Fibroblast of the aortic adventitia (primary cell): Measurements from ENCODE around the gene TSPAN5. TPM values are rescaled to one million over a fixed set of nuclear protein-coding genes. Genes with fewer than 3 reads are reported as not detected.

Source experiments
- DNase-seq: peaks from one replicate; pipeline ENCODE4 v3.0.0-alpha.2; 2010; ENCODE audit warnings: low read depth
- H3K4me3 ChIP-seq: 2 replicates; pipeline ENCODE4 v1.5.1; 2011; ENCODE audit warnings: low read depth, mild to moderate bottlenecking, control low read depth, low read length, moderate library complexity
- total RNA-seq: library from RNA; depleted of rRNA; stranded (reverse); fragments of >200 nt; gene quantifications from 2 replicates; pipeline ENCODE4 v1.2.3, GENCODE V29; 2012; ENCODE audit warnings: low replicate concordance
- TF ChIP-seq, protein P1 (sequence below): IDR thresholded peaks from 2 replicates; pipeline ENCODE4 v1.5.1; 2011; ENCODE audit warnings: mild to moderate bottlenecking, low read length, control low read depth, inconsistent platforms; ENCODE audit not compliant: insufficient read depth

Gene TSPAN5
- total RNA-seq, 1 donor: 49.0 TPM

DNA sequence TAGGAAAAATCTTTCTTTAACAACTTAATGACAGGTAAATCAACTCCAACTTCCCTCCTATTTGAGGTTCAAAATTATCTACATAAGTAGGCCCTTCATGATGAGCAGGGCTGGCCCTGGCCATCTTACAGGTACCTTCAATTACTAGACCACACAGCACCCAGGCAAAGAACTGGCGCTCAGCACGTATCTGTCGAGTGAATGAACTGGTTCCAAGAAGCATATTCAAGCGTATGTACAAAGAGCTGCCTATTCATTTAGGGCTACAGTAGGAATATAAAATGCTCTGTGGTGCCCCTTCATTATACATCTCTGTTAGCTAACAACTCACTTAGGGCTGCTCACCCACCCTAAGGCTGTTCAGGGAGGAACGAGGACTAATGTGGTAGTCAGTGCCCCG lies 48.0 kb downstream of the TSPAN5 start:
- no peak for DNase-seq
- TF ChIP-seq, protein P1, sequence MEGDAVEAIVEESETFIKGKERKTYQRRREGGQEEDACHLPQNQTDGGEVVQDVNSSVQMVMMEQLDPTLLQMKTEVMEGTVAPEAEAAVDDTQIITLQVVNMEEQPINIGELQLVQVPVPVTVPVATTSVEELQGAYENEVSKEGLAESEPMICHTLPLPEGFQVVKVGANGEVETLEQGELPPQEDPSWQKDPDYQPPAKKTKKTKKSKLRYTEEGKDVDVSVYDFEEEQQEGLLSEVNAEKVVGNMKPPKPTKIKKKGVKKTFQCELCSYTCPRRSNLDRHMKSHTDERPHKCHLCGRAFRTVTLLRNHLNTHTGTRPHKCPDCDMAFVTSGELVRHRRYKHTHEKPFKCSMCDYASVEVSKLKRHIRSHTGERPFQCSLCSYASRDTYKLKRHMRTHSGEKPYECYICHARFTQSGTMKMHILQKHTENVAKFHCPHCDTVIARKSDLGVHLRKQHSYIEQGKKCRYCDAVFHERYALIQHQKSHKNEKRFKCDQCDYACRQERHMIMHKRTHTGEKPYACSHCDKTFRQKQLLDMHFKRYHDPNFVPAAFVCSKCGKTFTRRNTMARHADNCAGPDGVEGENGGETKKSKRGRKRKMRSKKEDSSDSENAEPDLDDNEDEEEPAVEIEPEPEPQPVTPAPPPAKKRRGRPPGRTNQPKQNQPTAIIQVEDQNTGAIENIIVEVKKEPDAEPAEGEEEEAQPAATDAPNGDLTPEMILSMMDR: no peak
- H3K4me3 ChIP-seq: no peak overlapping the region

DNA sequence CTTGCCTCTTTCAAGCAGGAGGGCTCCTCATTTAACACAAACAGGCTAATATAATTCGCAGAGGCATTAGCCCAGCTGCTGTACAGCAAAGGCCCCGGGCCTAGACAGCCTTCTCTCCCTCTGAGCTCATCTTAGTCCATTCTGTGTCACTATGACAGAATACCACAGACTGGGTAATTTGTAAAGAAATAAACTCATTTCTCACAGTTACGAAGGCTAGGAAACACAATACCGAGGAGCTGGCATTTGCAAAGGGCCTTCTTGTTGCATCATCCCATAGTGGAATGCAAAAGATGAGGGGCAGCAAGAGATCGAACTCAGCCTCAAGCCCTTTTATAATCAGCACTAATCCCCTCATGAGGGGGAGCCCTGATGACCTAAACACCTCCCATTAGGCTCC lies 48.5 kb downstream of the TSPAN5 start:
- TF ChIP-seq, protein P1: no peak
- no peak for DNase-seq
- no peak overlapping the region for H3K4me3 ChIP-seq

DNA sequence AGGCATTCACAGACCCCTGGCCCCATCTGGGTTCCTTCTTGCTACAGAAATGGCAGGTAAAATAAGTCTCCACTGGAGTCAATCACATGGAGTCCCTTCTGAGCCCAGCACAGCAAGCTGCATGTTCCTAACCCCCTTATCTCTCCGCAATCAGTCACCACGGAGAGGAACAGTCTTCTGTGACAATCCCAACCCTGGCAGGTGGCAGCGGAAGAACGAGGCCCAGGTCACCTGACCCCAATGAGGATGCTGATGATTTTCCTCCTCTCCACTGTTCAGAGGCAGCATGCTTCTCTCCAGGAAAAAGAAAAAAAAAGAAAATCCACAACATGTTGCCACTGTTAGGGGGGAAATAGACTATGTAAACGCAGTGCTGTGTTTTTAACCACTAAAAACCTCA lies 50.1 kb downstream of the TSPAN5 start:
- TF ChIP-seq, protein P1: no peak
- no peak for DNase-seq
- no peak overlapping the region for H3K4me3 ChIP-seq

DNA sequence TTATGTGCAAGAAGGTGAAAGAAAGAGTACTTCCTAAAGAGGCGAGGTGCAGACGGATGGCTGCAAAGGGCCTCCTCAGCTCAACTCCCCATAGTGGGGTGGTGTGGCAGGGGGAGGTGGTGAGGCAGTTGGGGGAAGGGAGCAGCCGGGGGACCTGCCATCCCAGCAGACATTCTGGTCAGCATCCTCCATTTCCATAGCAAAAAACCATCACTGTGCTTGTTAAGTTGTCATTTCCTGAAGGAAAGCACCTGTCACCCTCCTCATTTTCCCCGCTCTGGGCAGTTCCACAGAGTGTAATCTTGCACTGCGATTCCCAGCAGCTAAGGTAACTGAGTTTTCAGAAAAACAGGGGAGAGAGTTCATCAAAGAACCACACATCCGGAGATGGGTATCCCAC lies 51.5 kb downstream of the TSPAN5 start:
- no peak for DNase-seq
- no peak overlapping the region for H3K4me3 ChIP-seq
- TF ChIP-seq, protein P1: no peak

DNA sequence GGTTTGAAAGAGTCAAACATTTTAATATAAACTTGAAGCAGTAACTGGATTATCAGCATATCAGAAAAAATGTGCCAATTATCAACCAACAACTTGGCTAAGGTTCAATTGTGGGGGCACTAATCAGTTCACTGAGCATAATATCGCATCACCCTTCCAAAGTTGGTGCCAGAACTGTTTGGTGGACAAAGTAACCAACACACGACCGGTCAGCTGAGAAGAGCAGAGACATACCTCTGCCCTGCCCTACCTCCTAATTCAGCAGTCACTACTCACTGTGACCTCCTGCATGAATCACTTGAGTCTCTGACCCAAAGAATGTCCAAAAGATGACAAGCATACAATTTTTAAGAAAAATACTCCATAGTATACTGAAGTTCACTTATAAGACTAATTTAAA lies 53.2 kb downstream of the TSPAN5 start:
- no peak overlapping the region for H3K4me3 ChIP-seq
- TF ChIP-seq, protein P1: no peak
- no peak for DNase-seq

DNA sequence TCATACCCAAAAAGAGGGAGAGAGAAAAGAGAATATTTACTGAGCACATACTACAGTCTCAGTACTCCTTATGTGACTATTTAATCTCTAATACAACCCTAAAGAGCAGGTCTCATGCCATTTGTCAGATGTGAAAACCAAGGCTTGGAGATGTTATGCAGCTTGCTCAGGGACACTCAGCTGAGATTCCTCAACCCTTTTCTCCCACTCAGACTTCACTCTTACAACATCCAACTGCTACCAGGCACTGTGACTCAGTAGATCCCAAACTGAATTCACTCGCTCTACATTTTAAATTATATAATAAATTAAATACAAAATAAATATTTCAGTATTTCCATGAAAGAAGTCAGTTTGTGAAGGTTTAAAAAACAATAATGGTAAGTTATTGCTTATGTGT lies 53.7 kb downstream of the TSPAN5 start:
- TF ChIP-seq, protein P1: no peak
- H3K4me3 ChIP-seq: no peak overlapping the region
- no peak for DNase-seq

DNA sequence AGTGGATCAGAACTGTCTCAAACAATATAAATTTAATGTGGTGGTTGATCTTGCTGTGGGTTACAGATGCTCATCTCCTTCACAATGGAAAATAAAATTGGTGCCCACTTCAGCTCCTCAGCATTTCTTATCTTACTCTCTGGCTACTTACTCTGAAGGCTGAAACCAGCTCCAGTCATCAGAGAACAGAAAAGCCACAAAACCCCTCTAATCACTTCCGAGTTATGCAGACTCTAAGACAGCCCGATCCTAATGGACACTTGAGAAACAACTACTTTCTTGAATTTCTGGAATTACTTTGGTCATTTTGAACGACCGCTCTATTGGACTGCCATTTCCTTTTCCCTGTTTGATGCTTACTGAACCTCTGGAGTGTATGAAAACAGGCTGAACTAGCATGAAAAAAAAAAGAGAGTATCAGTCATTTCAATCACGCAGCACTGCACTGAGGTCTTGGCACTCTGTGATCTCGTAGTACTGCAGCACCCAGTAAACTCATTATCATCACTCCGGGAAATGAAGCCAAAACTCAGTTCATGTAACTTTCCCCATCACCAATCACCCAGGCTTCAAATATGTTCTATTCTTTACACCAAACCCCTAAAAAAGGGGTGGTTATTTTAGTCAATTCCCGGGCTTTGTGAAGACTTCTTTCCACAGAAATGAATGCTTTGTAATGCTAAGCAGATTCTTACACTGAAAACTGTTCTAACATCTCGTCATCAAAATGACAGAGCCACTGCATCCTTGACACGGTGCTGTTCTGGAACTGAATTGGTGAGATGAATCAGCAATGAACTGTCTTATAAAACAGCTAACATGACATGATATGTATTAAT lies 54.5 kb downstream of the TSPAN5 start:
- DNase-seq: no peak
- no peak overlapping the region for H3K4me3 ChIP-seq
- TF ChIP-seq, protein P1: no peak
